H1 (cell line): ENCODE results near the gene ECPAS. TPM values are rescaled to one million over a fixed set of nuclear protein-coding genes. Genes with fewer than 3 reads are reported as not detected.

ENCODE experiments used
- CTCF ChIA-PET: fragments of 300-600 bp; sonication (Branson Sonifier 250); formaldehyde crosslinking; loops from one replicate; lab custom pipeline; 2021; ENCODE audit not compliant: partially characterized antibody; lab: Charles Lee
- POLR2A ChIA-PET: fragments of 300-600 bp; sonication (Branson Sonifier 250); formaldehyde crosslinking; loops from one replicate; lab custom pipeline; 2021; ENCODE audit warnings: inconsistent platforms; ENCODE audit not compliant: partially characterized antibody; lab: Charles Lee
- DNase-seq, 2 experiments: peaks; one replicate each; pipeline versions ENCODE4 v3.0.0 to v3.0.0-alpha.2; 2010 to 2022; ENCODE audit warnings: low spot score in 2 of 2, low read depth in 1 of 2, mixed read lengths in 1 of 2
- FAIRE-seq: peaks from 2 replicates; lab custom pipeline; 2011; peaks lifted over from hg19 to GRCh38; lab: Jason Lieb, UNC
- H2AFZ ChIP-seq: 2 replicates; pipeline ENCODE4 v1.8.1; 2012; ENCODE audit warnings: low read length, inconsistent platforms
- H2AK5ac ChIP-seq: 2 replicates; pipeline ENCODE4 v1.6.1; 2013; ENCODE audit warnings: low read depth, low read length
- H2BK120ac ChIP-seq: replicated peaks from 2 replicates; pipeline ENCODE3; 2013; ENCODE audit warnings: low read depth, low read length, inconsistent platforms
- H2BK12ac ChIP-seq: 2 replicates; pipeline ENCODE4 v1.6.1; 2013; ENCODE audit warnings: low read depth, low read length
- H2BK15ac ChIP-seq: 2 replicates; pipeline ENCODE4 v1.6.1; 2013; ENCODE audit warnings: low read length
- H2BK20ac ChIP-seq: 2 replicates; pipeline ENCODE4 v1.6.1; 2013; ENCODE audit warnings: low read length
- H2BK5ac ChIP-seq: 2 replicates; pipeline ENCODE4 v1.6.1; 2013; ENCODE audit warnings: low read depth, low read length
- H3K14ac ChIP-seq: 2 replicates; pipeline ENCODE4 v1.6.1; 2013; ENCODE audit warnings: inconsistent platforms; ENCODE audit not compliant: insufficient read length
- H3K18ac ChIP-seq: 2 replicates; pipeline ENCODE4 v1.6.1; 2013; ENCODE audit warnings: low read length; ENCODE audit errors: extremely low read depth
- H3K23ac ChIP-seq: 2 replicates; pipeline ENCODE4 v1.6.1; 2013; ENCODE audit warnings: inconsistent platforms; ENCODE audit not compliant: insufficient read length
- H3K23me2 ChIP-seq: 2 replicates; pipeline ENCODE4 v1.6.1; 2013; ENCODE audit warnings: low read depth, low read length
- H3K27ac ChIP-seq: 2 replicates; pipeline ENCODE4 v1.6.1; 2011; ENCODE audit warnings: low read depth, low read length, inconsistent platforms
- H3K27me3 ChIP-seq, 4 experiments: replicated peaks in 1 of 4; 1 replicate in 1 of 4; 2 replicates in 3 of 4; pipeline versions ENCODE4 v1.6.1 to v1.8.1; 2011 to 2013; ENCODE audit warnings: low read length in 3 of 4, mild to moderate bottlenecking in 3 of 4, inconsistent platforms in 2 of 4, mixed read lengths in 2 of 4, moderate library complexity in 1 of 4; ENCODE audit not compliant: control insufficient read depth in 3 of 4, insufficient read depth in 3 of 4; ENCODE audit errors: extremely low read depth in 1 of 4
- H3K36me3 ChIP-seq, 4 experiments: 2 replicates each; pipeline versions ENCODE4 v1.6.1 to v1.8.1; 2011 to 2013; ENCODE audit warnings: mild to moderate bottlenecking in 4 of 4, low read length in 3 of 4, moderate library complexity in 2 of 4, control low read depth in 1 of 4, inconsistent platforms in 1 of 4; ENCODE audit not compliant: insufficient read depth in 4 of 4, control insufficient read depth in 2 of 4
- H3K4ac ChIP-seq: replicated peaks from 2 replicates; pipeline ENCODE3; 2013; ENCODE audit warnings: low read length, low read depth, mixed read lengths, inconsistent platforms; ENCODE audit not compliant: insufficient read length
- H3K4me1 ChIP-seq, 4 experiments: replicated peaks in 1 of 4; 1 replicate in 1 of 4; 2 replicates in 3 of 4; pipeline versions ENCODE4 v1.6.1 to v1.8.1; 2011 to 2013; ENCODE audit warnings: low read length in 3 of 4, inconsistent platforms in 2 of 4, mixed read lengths in 1 of 4; ENCODE audit not compliant: insufficient read depth in 4 of 4, control insufficient read depth in 3 of 4
- H3K4me2 ChIP-seq, 2 experiments: 2 replicates each; pipeline versions ENCODE4 v1.6.1 to v1.8.1; 2011 to 2013; ENCODE audit warnings: low read depth in 2 of 2, low read length in 2 of 2, control low read depth in 1 of 2, inconsistent platforms in 1 of 2, mild to moderate bottlenecking in 1 of 2; ENCODE audit not compliant: insufficient read depth in 1 of 2
- H3K4me3 ChIP-seq, 4 experiments: fragments of 200-600, 300-600 bp in 1 of 4; sonication (generic), shearing (Covaris generic), sonication (Bioruptor Twin) in 1 of 4; 2 replicates each; pipeline versions ENCODE4 v1.5.1 to v1.8.1; 2011 to 2016; ENCODE audit warnings: low read length in 4 of 4, low read depth in 3 of 4, control low read depth in 2 of 4, inconsistent platforms in 2 of 4, mild to moderate bottlenecking in 2 of 4, mixed read lengths in 1 of 4, moderate library complexity in 1 of 4; ENCODE audit not compliant: insufficient read depth in 2 of 4; ENCODE audit errors: extremely low read depth in 1 of 4
- H3K56ac ChIP-seq: replicated peaks from 2 replicates; pipeline ENCODE3; 2013; ENCODE audit warnings: low read depth, mild to moderate bottlenecking, mixed read lengths, low read length, inconsistent platforms; ENCODE audit not compliant: insufficient read length
- H3K79me1 ChIP-seq: 2 replicates; pipeline ENCODE4 v1.6.1; 2013; ENCODE audit warnings: low read depth, low read length, control low read depth
- H3K79me2 ChIP-seq, 2 experiments: 2 replicates each; pipeline versions ENCODE4 v1.6.1 to v1.8.1; 2012 to 2013; ENCODE audit warnings: low read length in 2 of 2, mild to moderate bottlenecking in 2 of 2, inconsistent platforms in 1 of 2; ENCODE audit not compliant: insufficient read depth in 2 of 2, control insufficient read depth in 1 of 2
- H3K9ac ChIP-seq, 4 experiments: replicated peaks in 1 of 4; 1 replicate in 1 of 4; 2 replicates in 3 of 4; pipeline versions ENCODE4 v1.6.1 to v1.8.1; 2011 to 2013; ENCODE audit warnings: low read depth in 3 of 4, low read length in 3 of 4, control low read depth in 2 of 4, mild to moderate bottlenecking in 2 of 4, moderate library complexity in 2 of 4, inconsistent platforms in 1 of 4; ENCODE audit errors: extremely low read depth in 1 of 4
- H3K9me3 ChIP-seq, 2 experiments: 2 replicates each; pipeline versions ENCODE4 v1.6.1 to v1.8.1; 2012 to 2013; ENCODE audit warnings: mild to moderate bottlenecking in 2 of 2, moderate library complexity in 2 of 2, control low read depth in 1 of 2, inconsistent platforms in 1 of 2, low read depth in 1 of 2, low read length in 1 of 2, mixed read lengths in 1 of 2; ENCODE audit not compliant: insufficient read depth in 2 of 2
- H4K20me1 ChIP-seq, 2 experiments: replicated peaks in 1 of 2; 2 replicates each; pipeline versions ENCODE3 to v1.8.1; 2011 to 2013; ENCODE audit warnings: inconsistent platforms in 2 of 2, low read length in 2 of 2, mild to moderate bottlenecking in 1 of 2; ENCODE audit not compliant: insufficient read depth in 2 of 2, control insufficient read depth in 1 of 2
- H4K5ac ChIP-seq: 2 replicates; pipeline ENCODE4 v1.6.1; 2013; ENCODE audit warnings: low read length, low read depth, mixed read lengths, inconsistent platforms; ENCODE audit not compliant: insufficient read length
- H4K8ac ChIP-seq: 2 replicates; pipeline ENCODE4 v1.8.0; 2013; ENCODE audit warnings: mild to moderate bottlenecking, moderate library complexity, low read length, inconsistent platforms; ENCODE audit not compliant: insufficient read depth; ENCODE audit errors: extremely low read depth
- H4K91ac ChIP-seq: replicated peaks from 2 replicates; pipeline ENCODE3; 2013; ENCODE audit warnings: low read length, mixed read lengths, inconsistent platforms; ENCODE audit not compliant: insufficient read length
- BRCA1 ChIP-seq: IDR thresholded peaks from 2 replicates; pipeline ENCODE4 v1.6.1; 2012; ENCODE audit warnings: low read depth, low read length, improper control_type of control experiment
- CBX8 ChIP-seq: fragments of 300-800, 300-1000 bp; sonication (generic); IDR thresholded peaks from 2 replicates; pipeline ENCODE4 v1.7.1; 2016; ENCODE audit warnings: low read depth, low read length, borderline replicate concordance
- EGR1 ChIP-seq: IDR thresholded peaks from 2 replicates; pipeline ENCODE4 v1.6.1; 2011; ENCODE audit warnings: low read depth, low read length, borderline replicate concordance
- KDM5A ChIP-seq: fragments of 200-600 bp; IDR thresholded peaks from 2 replicates; pipeline ENCODE4 v1.7.1; 2012; ENCODE audit warnings: mild to moderate bottlenecking, low read length, inconsistent platforms, mixed read lengths
- POLR2A ChIP-seq, 2 experiments: IDR thresholded peaks; 1 replicate in 1 of 2; 2 replicates in 1 of 2; pipeline ENCODE4 v1.6.1; 2011; ENCODE audit warnings: low read depth in 2 of 2, low read length in 2 of 2, mild to moderate bottlenecking in 2 of 2; ENCODE audit errors: control extremely low read depth in 1 of 2
- POLR2AphosphoS5 ChIP-seq: IDR thresholded peaks from 2 replicates; pipeline ENCODE4 v1.6.1; 2011; ENCODE audit warnings: low read depth, low read length
- POU5F1 ChIP-seq: IDR thresholded peaks from 2 replicates; pipeline ENCODE4 v1.6.1; 2011; ENCODE audit warnings: low read depth, mild to moderate bottlenecking, low read length, moderate library complexity
- RAD21 ChIP-seq, 2 experiments: IDR thresholded peaks in 1 of 2; conservative IDR thresholded peaks in 1 of 2; 2 replicates each; pipeline ENCODE4 v1.6.1; 2011; ENCODE audit warnings: low read depth in 2 of 2, low read length in 2 of 2, improper control_type of control experiment in 1 of 2, inconsistent platforms in 1 of 2, mild to moderate bottlenecking in 1 of 2, moderate library complexity in 1 of 2
- RFX5 ChIP-seq: IDR thresholded peaks from 2 replicates; pipeline ENCODE4 v1.6.1; 2011; ENCODE audit warnings: low read depth, low read length, improper control_type of control experiment, borderline replicate concordance
- SRF ChIP-seq: IDR thresholded peaks from 2 replicates; pipeline ENCODE4 v1.6.1; 2011; ENCODE audit warnings: mild to moderate bottlenecking, low read depth, low read length, moderate library complexity
- TAF7 ChIP-seq: optimal IDR thresholded peaks from 2 replicates; pipeline ENCODE3; 2011; ENCODE audit warnings: low read depth, mild to moderate bottlenecking, inconsistent platforms, low read length, moderate library complexity, borderline replicate concordance
- TCF12 ChIP-seq: IDR thresholded peaks from 2 replicates; pipeline ENCODE4 v1.6.1; 2011; ENCODE audit warnings: low read depth, mild to moderate bottlenecking, low read length
- WGBS, 2 experiments: shearing (Covaris generic) in 1 of 2; methylation state at CpG; one replicate each; pipeline versions ENCODE4 v1.1.6 to v1.1.7; 2013 to 2015; ENCODE audit warnings: low lambda C conversion rate in 2 of 2, mixed read lengths in 2 of 2, inconsistent platforms in 1 of 2, low coverage in 1 of 2, missing lambda C conversion rate in 1 of 2; ENCODE audit not compliant: insufficient replicate concordance in 2 of 2, insufficient coverage in 1 of 2, insufficient read length in 1 of 2; ENCODE audit errors: extremely low coverage in 1 of 2, missing lambda C conversion rate in 1 of 2; 5-methylcytosine and 5-hydroxymethylcytosine counted together
- polyA plus RNA-seq, 7 experiments: library from polyadenylated mRNA; depleted of rRNA in 3 of 7; stranded (reverse) in 5 of 7; unstranded in 2 of 7; fragments of >200 nt in 5 of 7; fragments of 200-250 nt in 2 of 7; gene quantifications; 1 replicate in 5 of 7; 2 replicates in 1 of 7; 4 replicates in 1 of 7; pipeline versions ENCODE4 v1.2.1 to v1.2.3, GENCODE V29; 2011 to 2013; ENCODE audit warnings: missing spikeins in 2 of 7, mixed read lengths in 2 of 7
- total RNA-seq: library from RNA; stranded (reverse); fragmentation: NEBNext Ultra II Directional; extraction: Animal tissue kit (Norgen Biotek cat#: 25700); gene quantifications from 2 replicates; pipeline ENCODE4 v1.2.1, GENCODE V29; 2021
- TF ChIP-seq, protein P1 (sequence below): IDR thresholded peaks from 2 replicates; pipeline ENCODE4 v1.6.1; 2011; ENCODE audit warnings: low read depth, mild to moderate bottlenecking, low read length; ENCODE audit not compliant: insufficient read depth
- TF ChIP-seq, protein P2 (sequence below): IDR thresholded peaks from 2 replicates; pipeline ENCODE4 v1.6.1; 2011; ENCODE audit warnings: low read length, improper control_type of control experiment

Gene ECPAS
- total and polyA plus RNA-seq, 2 of the 8 experiments (the other 6 are each of a cell fraction or from before 2014, with no cell fraction given) = 20.9 to 131 TPM

DNA sequence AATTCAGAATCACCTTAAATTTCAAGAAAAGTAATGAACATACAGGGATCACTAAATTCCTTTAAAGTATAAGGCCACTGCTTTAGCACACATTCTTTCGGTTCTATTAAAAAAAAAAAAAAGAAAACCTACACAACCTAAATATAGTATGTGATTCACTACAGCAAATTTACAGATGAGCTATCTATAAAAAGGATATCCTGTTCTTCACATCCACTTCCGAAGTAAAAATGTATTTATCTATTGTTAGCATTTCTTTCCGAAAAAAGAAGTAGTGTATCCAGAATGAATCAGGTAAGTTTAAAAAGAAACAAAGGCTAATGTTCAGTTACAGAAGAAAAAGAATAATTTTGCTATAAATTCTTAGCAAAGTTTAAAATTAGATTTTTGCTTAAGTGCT lies 70.2 kb downstream of the ECPAS start:
- Histone ChIP-seq H3K4me3 (no peak overlapping the region), H2AK5ac (no peak overlapping the region), H2BK15ac (no peak overlapping the region), H3K4me2 (no peak overlapping the region), H2BK20ac (no peak overlapping the region), H3K36me3 (peaks cover 5 to 72% (median 46%) of the 10 kb centered on the region in 4 experiments; a peak in 7 of 8 replicates), H4K91ac (no peak overlapping the region), H3K14ac (no peak overlapping the region), H2BK120ac (no peak overlapping the region), H2BK12ac (no peak overlapping the region), H2BK5ac (no peak overlapping the region), H3K27ac (no peak overlapping the region), H3K9ac (no peak overlapping the region), H4K20me1 (peaks cover 0 to 2% of the 10 kb centered on the region in 2 experiments), H3K23me2 (no peaks in the 10 kb centered on the region), H3K9me3 (no peaks in the 10 kb centered on the region), H3K4ac (no peak overlapping the region), H3K56ac (no peak overlapping the region), H4K8ac (no peak overlapping the region), H3K18ac (no peak overlapping the region), H3K23ac (no peak overlapping the region), H3K79me2 (no peaks in the 10 kb centered on the region), H3K4me1 (no peaks in the 10 kb centered on the region), H2AFZ (no peak overlapping the region), H3K79me1 (no peaks in the 10 kb centered on the region), H4K5ac (no peak overlapping the region), H3K27me3 (no peaks in the 10 kb centered on the region)
- CTCF ChIA-PET = no interaction called here
- POLR2A ChIA-PET = no interaction called here
- WGBS, 2 experiments = 88% methylated on average over 3 of the region's 3 CpGs; no CpG with 5 or more reads in 1 of the 2 experiments
- FAIRE-seq = no peak
- DNase-seq = no peak
- TF ChIP-seq, protein P1, sequence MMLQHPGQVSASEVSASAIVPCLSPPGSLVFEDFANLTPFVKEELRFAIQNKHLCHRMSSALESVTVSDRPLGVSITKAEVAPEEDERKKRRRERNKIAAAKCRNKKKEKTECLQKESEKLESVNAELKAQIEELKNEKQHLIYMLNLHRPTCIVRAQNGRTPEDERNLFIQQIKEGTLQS = no peak
- no peak for TF ChIP-seq TAF7
- TF ChIP-seq KDM5A = no peak
- no peak for TF ChIP-seq EGR1
- no peak for TF ChIP-seq POLR2A (IDR thresholded peaks at IDR 0.05; ENCODE audit: control extremely low read depth in 1 of 2, low read depth in 2 of 2, low read length in 2 of 2)
- TF ChIP-seq BRCA1 = no peak
- TF ChIP-seq RFX5 = no peak
- TF ChIP-seq TCF12 = no peak
- TF ChIP-seq, protein P2, sequence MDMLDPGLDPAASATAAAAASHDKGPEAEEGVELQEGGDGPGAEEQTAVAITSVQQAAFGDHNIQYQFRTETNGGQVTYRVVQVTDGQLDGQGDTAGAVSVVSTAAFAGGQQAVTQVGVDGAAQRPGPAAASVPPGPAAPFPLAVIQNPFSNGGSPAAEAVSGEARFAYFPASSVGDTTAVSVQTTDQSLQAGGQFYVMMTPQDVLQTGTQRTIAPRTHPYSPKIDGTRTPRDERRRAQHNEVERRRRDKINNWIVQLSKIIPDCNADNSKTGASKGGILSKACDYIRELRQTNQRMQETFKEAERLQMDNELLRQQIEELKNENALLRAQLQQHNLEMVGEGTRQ = no peak
- TF ChIP-seq CBX8 = no peak
- no peak for TF ChIP-seq POU5F1
- no peak for TF ChIP-seq RAD21 (IDR thresholded peaks at IDR 0.05 in 1 of 2, conservative IDR thresholded peaks at IDR 0.05 in 1 of 2; ENCODE audit: low read depth in 2 of 2, low read length in 2 of 2)
- no peak for TF ChIP-seq SRF
- no peak for TF ChIP-seq POLR2AphosphoS5
